Renal pelvis (tissue), 4 donors: ENCODE results near the gene USP35. TPM values are rescaled to one million over a fixed set of nuclear protein-coding genes. Genes with fewer than 3 reads are reported as not detected.
A peak's percentile ranks its signal among the peaks of the same experiment; 100 is the strongest.
"Not testable (repeated sequence)": the region's sequence is repeated elsewhere in the genome, so short reads cannot be mapped to it uniquely, and the experiment has no call there.

Experiments used
- DNase-seq: peaks from one replicate; pipeline ENCODE4 v3.0.0-alpha.2; 2013
- polyA plus RNA-seq, 3 donors: library from polyadenylated mRNA; unstranded; fragments of 120-200 nt; gene quantifications; one replicate each; pipeline ENCODE4 v1.2.1, GENCODE V29; 2013; ENCODE audit not compliant: insufficient read length in 3 of 3

Gene USP35
- polyA plus RNA-seq, 3 donors, result 5.4 to 6.3 (median 5.8) TPM

DNA sequence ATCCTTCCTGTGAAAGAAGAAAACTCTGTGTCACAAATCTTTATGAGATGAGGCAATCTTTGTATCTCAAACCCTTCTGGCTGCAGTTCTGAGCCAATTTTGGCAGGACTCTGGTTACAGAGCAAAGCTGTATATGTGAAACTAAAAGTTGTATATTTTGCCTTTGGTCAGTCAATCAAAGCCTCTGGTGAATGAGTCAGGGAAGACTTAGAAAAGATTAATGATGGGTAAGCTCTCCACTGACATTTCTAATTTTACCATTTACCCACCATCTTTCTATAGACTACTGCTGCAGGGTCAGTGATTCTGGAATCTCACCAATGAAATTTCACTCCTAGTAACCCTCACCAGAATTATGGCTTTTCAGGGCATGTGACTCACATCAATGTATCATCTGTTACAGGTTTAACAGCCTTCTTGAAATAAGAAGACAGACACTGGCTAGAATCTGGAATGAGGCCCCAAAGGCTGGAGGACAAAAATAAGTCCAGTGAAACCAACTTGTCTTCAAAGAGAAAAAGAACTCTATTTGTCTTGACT, 43.3 kb downstream of the USP35 start:
- DNase-seq, result peak; percentile 14

DNA sequence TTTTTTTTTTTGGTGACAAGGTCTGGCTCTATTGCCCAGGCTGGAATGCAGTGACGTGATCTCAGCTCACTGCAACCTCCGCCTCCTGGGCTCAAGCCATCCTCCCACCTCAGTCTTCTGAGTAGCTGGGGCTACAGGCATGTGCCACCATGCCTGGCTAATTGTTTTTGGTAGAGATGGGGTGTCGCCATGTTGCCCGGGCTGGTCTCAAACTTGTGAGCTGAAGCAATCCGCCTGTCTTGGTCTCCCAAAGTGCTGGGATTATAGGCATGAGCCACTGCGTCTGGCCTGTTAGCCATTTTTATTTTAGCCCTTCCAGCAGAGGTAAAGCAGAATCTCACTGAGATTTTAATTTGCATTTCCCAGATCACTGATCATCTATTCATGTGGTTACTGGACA, 44.3 kb downstream of the USP35 start:
- not testable (repeated sequence) for DNase-seq

DNA sequence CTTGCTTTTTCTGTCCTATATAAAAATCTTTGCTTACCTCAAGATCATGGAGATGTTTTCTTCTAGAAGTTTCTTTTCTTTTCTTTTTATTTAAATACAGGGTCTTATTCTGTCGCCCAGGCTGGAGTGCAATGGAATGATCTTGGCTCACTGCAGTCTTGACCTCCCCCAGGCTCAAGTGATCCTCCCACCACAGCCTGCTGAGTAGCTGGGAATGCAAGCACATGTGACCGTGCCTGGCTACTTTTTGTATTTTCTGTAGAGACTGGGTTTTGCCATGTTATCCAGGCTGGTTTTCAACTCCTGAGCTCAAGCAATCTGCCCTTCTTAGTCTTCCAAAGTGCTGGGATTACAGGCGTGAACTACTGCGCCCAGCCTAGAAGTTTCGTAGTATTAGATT, 45.3 kb downstream of the USP35 start:
- DNase-seq, result no peak

DNA sequence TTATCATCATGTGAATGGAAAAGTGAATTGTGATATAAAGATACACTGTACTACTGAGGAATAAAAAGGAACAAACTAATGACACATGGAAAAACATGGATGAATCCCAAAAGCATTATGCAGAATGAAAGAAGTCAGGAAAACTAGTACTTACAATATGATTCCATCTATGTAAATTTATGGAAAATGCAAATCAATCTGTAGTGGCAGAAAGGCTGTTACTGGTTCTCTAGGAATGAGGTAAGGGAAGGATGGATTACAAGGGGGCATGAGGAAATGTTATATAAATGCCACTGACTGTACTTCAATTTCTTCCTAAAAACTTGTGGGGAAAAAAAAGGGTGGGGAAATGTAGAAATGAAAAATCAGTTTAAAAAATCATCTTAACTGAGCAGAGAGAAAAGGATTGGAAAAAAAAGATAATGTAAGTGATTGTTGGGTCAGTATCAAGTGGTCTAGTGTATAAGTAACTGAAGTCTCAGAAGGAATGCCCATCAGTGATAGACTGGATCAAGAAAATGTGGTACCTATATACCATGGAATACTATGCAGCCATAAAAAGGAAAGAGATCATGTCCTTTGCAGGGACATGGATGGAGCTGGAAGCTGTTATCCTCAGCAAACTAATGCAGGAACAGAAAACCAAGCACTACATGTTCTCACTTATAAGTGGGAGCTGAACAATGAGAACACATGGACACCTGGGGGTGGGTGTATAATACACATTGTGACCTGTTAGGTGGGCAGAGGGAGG, 48.8 kb downstream of the USP35 start:
- DNase-seq, result no peak

DNA sequence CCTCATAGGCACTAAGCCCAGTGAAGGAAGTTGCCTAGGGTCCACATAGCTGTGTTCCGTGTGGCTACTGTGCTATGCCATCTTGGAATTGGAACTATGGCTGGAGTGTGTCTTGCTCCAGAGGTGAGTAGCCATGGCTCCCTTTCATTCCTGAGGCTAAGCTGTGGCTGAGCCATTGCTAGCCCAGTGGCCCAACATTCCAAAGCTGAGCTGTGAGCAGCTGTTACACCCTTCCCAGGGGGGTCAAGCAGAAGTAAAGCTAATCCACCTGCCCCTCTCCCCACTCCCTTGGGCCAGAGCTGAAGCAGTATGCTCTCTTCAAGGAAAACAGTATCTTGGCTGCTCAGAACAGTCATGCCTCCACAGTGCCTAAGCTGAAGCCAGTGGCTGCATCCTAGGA, 51.1 kb downstream of the USP35 start:
- DNase-seq, result no peak

DNA sequence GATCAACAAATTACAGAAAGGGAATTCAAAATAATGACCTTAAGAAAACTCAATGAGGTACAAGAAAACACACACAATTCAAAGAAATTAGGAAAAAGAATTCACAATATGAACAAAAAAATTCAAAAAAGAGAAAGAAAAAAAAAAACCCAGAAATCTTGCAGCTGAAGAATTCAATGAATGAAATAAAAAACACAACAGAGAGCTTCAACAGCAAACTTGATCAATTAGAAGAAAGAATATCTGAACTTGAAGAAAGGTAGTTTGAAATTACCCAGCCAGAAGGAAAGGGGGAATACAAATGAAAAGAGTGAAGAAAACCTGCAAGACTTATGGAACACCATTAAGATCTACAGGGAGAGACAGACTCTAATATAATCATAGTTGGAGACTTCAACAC, 52.8 kb downstream of the USP35 start:
- no peak for DNase-seq

DNA sequence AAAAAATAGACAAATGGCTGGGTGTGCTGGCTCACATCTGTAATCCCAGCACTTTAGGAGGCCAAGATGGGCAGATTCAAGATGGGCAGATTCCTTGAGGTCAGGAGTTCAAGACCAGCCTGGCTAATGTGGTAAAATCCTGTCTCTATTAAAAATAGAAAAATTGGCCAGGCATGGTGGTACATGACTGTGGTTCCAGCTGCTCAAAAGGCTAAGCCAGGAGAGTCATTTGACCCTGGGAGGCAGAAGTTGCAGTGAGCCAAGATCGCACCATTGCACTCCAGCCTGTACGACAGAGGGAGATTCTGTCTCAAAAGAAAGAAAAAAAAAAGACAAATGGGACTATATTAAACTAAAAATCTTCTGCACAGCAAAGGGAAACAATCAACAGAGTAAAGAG, 55.4 kb downstream of the USP35 start:
- DNase-seq, result no peak

DNA sequence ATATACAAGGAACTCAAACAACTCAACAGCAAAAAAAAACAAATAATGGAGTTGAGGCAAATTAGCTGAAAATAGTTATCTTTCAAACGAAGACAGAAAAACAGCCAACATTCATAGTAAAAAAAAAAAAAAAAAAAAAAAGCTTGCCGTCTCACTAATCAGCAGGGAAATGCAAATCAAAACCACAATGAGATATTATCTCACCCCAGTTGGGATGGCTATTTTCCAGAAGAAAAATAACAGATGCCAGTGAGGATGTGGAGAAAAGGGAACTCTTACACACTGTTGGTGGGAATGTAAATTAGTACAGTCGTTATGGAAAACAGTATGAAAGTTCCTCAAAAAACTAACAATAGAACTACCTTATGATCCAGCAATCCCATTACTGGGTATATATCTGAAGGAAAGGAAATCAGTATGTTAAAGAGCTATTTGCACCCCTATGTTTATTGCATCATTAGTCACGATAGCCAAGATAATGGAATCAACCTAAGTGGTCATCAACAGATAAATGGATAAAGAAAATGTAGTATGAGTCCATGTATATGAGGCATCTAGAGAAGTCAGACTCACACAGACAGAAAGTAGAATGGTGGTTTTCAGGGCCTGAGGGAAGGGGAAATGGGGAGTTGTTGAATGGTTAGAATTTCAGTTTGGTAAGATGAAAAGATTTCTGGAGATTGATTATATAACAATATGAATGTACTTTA, 56.0 kb downstream of the USP35 start:
- DNase-seq, result no peak

DNA sequence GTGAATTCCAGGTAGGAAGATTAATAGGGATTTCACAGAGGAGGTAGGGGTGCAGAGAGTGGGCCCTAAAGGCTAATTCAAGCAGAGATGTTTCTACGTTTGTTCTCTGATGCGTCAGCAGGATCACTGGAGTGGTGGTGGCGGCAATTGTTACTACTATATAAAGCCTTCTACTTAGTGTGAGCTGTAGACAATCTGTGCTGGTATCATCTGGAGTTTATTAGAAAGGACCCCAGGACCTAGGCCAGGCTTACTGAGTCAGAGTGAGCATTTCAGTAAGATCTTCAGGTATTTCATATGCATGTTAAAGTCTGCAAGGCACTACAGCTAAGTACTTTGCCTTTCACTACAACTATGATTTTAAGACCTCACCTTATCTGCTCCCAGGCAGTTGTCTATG, 59.5 kb downstream of the USP35 start:
- DNase-seq, result no peak

DNA sequence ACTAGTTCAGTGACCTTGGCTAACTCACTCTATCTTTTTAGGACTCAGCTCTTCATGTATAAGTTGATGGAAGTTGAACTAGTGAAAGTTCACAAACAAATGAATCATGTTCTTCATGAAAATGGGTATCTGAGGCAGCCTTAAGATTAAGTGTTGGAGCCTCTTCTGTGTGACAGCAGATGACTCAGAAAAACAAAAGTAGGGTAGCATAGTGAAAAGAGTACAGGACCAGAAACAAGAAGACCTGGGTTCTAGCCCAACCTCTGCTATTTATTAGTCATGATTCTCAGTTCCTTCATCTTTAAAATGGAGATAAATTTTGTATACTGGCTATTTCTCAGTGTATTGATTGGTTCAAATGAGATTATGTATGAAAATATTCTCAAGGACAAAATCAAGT, 60.2 kb downstream of the USP35 start:
- DNase-seq, result no peak

DNA sequence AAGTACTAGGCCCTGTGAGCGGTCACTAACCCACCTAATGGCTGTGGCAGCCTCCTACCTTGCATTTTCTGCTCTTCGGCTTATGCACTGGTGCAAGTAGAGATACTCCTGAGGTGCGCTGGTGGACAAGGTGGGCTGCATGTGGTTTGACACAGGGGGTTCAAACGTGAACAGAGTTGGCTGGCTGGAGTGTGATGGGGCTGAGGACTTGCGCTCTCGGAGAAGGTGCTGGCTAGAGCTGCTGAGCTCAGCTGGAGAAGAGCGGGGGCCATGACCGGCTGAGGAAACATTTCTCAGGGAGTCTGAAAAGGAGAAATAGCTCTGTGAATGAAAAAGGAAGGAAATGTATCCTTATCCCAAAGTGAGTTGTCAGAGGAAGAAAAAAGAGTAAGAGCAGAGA, 61.4 kb downstream of the USP35 start:
- DNase-seq, result no peak

DNA sequence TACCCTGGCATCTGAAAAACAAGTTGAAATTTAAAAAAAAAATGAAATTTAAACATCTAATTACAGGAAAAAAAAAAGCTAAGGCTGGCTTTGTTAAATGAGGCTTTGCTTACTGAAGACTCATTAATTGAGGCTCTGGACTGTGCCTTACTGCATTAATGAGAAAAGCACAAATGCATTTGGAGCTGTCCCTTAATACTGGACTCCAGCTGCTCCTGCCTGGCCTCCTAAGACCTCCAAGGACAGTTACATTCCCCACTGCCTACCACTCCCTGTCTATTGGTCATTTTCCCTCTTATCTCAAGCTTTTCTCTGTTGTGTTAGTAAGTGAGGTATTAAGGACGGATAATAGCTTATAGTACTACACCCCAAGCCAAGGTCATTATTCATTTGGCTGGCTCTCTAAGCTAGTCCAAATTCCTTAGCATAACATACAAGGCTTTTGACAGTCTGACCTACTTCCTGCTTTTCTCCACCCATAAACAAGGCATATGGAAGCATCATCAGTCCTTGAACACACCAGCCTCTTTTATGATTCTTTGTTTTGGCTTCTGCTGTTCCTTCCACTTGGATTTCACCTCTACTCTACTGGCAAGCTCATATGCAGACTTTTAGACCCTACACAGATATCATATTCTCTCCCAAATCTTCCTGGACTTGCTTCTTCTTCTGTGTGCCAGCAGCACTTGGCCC, 62.5 kb downstream of the USP35 start:
- DNase-seq, result no peak

DNA sequence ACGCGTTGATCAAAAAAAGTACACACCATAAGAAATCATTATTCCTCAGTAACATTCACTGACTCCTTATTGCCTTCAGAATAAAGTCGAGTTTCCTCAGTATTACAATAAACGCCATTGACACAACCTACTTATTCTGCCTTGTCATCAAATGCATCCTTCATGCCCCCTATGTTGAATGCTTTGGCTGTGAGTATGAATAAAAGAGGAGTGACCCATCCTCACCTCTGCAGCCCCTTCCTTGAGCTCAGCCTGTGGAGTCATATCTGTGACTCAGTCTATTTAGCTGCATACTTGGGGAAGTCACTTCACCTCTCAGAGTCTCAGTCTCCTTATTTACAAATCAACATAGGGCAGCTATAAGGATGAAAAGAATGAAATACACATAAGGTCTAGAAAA, 65.1 kb downstream of the USP35 start:
- DNase-seq, result no peak

DNA sequence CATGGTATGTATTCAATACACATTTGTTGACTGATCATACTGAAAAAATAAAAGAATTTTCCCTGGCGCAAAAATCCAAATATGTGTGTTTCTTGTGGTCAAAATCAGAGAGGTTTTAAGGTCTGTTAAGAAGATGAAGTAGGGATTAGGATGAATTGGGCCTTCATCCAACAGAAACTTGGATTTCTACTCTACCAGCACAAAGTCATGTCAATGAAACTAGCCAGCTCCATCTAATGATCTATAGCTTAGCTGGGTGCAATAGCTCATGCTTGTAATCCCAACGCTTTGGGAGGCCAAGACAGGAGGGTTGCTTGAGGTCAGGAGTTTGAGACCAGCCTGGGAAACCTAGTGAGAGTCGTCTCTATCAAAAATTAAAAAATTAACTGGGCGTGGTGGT, 65.5 kb downstream of the USP35 start:
- no peak for DNase-seq

DNA sequence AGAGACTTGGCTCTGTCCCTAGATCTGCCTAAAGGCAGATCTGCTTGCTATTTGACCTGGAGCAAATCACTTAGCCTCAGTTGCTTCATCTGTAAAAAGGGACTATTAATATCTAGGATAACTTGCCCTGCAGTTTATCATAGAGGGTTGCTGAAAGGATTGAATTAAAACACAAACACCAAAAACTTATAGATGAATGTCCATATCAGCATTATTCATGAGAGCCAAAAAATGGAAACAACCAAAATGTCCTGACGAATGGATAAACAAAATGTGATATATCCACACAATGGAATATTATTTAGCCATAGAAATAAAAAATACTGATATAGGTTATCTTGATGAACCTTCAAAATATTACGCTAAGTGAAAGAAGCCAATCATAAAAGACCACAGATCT, 67.2 kb downstream of the USP35 start:
- no peak for DNase-seq

DNA sequence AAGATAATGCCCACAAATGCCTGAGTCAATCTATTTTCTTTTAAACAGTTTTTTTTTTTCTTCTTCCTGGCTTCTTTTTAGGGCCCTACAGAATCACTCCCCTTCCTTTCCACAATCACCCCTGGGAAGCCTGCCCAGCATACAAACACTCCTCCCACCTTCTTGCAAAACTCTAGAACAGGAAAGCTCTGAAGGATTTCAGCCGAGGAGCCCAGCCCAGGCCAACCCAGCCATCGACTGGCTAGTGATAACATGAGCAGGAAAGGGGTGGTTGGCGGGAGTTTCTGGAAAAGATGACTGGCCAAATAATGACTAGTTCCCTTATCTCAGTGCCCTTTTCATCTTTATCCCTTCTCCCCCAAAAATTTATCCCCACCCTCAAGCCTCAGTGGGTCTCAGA, 68.2 kb downstream of the USP35 start:
- no peak for DNase-seq

DNA sequence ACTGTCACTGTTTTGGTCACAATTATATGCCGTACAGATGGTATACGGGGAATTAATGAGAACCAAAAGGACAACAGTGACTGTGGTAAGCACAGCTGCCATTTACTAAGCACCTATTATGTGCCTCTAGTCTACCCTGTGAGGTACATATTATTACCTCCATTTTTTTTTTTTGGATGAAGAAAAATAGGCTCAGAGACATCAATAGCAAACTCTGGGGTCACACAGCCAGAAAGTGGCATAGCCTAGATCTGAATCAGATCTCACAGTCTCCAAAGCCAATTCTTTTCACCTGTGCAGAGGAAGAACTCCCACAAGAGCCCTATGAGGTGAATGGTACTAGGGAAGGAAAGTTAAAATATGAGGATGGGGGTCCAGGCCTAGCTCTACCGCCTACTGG, 68.9 kb downstream of the USP35 start:
- DNase-seq, result no peak

DNA sequence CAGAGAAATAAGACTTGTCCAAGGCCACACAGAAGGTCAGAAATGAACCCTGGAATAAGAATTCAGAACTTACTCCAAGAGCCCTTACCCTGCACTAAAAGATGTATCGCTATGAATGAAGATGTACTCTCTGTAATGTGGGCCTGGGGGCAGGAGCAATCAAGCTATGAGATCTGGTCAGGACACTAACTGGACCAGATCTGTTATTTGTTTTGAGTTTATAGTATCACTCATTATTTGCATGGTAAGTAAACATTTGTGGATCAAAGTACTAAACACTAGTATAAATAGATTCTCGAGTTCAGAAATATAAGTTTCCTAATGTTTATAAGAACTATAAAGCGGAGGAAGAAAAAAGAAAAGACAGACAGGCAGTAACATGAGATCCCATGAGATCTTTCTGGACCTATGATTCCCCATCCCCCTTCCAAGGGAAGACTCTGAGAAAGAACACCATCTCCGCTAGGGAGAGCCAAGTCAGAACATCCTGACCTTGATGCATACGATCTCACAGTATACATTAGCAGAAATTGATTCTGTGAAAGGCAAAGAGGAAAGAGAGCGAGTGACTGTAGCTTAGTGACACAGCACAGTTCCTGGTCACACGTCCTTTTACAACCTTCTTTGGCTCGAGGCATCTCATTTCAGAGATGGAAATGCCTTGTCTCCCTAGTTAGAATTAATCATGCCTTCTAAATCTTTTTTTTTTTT, 71.2 kb downstream of the USP35 start:
- no peak for DNase-seq

DNA sequence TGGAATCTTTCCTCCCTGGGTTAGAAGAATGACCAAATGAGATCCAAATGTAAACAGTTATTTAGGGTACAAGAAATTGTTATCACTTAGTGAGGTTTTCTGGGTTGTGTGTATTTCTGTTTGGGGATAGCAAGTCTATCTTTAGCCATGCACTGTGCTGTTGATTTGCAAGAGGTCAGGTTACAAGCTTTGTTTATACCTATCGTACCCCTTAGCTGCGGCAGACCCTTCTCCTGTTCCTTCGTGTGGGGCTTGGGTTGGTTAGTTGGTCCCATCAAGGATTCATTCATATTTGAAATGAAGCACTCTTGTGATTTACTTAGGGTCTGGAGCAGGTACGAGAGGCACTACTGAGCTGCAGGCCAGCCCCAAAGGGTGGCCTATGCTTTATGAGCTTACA, 72.6 kb downstream of the USP35 start:
- no peak for DNase-seq

DNA sequence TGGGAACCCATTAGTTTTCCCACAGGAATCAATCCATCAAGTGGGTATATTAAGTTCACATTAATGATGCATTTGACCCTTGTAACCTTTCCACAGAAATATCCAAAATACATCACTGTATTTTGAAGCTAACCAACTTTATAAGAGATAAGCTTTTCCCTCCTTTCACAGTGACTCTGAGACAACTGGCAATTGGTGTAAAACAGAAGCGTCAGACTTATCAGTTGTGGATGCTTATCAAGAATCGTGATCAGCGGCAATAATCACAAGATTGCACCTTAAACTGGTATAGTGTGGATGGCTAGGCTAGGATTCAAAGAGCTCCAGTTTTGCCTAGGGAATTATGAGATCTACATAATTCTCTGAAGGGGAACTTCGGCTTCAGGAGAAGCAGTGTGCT, 73.1 kb downstream of the USP35 start:
- no peak for DNase-seq

DNA sequence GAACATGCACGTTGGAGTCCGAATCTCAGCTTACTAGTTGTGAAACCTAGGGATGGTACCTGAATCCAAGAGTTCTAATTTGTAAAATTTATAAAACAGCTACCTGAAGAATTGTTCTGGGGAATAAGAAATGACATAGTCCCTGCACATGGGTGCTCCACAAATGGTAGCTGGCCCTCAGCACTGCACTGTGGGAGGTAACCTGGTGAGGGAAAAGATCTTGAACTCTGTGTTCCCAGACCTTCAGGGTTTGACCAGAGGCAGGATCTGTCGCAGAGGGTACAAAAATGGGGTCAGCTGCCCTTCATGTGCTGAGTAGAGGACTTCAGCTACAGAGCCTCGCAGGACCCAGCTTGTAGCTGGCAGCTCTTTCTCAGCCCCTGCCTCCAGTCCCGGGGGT, 73.5 kb downstream of the USP35 start:
- DNase-seq, result no peak

DNA sequence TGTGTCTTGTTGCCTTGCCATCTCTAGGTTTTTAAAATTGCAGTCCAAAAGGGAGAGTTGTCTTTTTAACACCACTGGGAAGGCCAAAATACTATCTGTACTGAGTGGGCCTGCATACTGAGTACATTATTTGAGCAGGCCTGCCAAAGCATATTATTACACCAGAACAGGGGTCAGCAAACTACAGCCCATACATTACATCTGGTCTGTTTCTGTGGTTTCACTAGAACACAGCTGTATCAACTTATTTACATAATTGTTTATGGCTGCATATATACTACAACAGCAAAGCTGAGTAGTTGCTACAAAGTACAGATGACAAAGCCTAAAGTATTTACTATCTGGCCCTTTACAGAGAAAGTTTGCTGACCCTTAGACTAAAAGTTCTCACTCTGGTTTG, 74.0 kb downstream of the USP35 start:
- DNase-seq, result peak; percentile 54
